Osteocyte (in vitro differentiated cells): ENCODE results near the gene TNP1. TPM values are rescaled to one million over a fixed set of nuclear protein-coding genes. Genes with fewer than 3 reads are reported as not detected.

ENCODE experiments used
- DNase-seq: peaks from one replicate; pipeline ENCODE4 v3.0.0; 2021; ENCODE audit warnings: mixed read lengths; ENCODE audit not compliant: unreplicated experiment; ENCODE audit errors: extremely low spot score
- H3K27ac Mint-ChIP-seq: one replicate; pipeline ENCODE4 v1.8.0; 2021; ENCODE audit warnings: mild to moderate bottlenecking, mixed read lengths; ENCODE audit not compliant: unreplicated experiment
- H3K27me3 Mint-ChIP-seq: one replicate; pipeline ENCODE4 v1.8.0; 2021; ENCODE audit warnings: mixed read lengths; ENCODE audit not compliant: unreplicated experiment
- H3K36me3 Mint-ChIP-seq: one replicate; pipeline ENCODE4 v1.8.0; 2021; ENCODE audit warnings: mixed read lengths; ENCODE audit not compliant: unreplicated experiment
- H3K4me1 Mint-ChIP-seq: one replicate; pipeline ENCODE4 v1.8.0; 2021; ENCODE audit warnings: mixed read lengths; ENCODE audit not compliant: unreplicated experiment
- H3K4me3 Mint-ChIP-seq: one replicate; pipeline ENCODE4 v1.8.0; 2021; ENCODE audit warnings: mild to moderate bottlenecking, moderate library complexity, mixed read lengths; ENCODE audit not compliant: unreplicated experiment
- H3K9me3 Mint-ChIP-seq: one replicate; pipeline ENCODE4 v1.8.0; 2021; ENCODE audit warnings: mixed read lengths; ENCODE audit not compliant: unreplicated experiment
- CTCF ChIP-seq: fragments of 200-600 bp; sonication (generic); IDR thresholded peaks from 2 replicates; pipeline ENCODE4 v1.5.0; 2021; ENCODE audit warnings: antibody characterized with exemption, mild to moderate bottlenecking, moderate library complexity
- total RNA-seq: library from RNA; stranded (reverse); gene quantifications from 2 replicates; pipeline ENCODE4 v1.2.1, GENCODE V29; 2021

TNP1 gene
- total RNA-seq, 1 donor from 2014 or later = not detected

DNA sequence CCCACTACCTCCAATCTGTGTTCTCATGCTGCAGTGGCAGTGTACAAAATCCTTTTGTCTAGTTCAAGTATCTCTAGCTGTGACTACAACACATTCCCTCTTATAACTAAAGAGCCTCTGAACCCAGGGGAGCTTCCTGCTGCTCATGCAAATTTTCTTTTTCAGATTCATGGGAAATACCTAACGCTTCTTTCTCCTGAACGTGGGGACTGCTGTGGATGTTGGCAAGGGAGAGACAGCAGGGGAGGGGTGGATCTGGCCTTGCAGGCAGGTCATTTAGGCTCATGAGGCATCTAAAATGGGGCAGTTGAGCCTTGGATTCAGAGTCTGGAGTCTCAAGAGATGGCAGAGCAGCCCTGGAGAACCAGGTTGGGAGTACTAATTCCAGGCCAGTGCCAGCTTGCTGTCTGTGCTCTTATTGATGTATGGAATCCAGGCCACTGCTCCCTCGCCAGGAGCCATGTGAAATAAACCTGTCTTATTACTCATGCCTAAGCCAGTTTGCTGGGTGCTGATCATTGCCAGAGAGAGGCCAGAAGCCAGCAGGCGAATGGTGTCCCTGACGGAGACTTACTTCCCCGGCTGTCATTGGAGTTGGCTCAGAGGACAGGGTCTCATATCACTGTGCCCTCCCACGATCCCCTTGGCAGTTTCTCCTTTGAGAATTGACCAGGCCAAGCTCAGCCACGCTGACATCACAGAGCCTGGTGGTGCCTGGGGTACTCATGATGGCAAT lies 29.2 kb upstream of the TNP1 start:
- Mint-ChIP-seq H3K27ac (no peak overlapping the region), H3K4me3 (no peak overlapping the region), H3K9me3 (peaks cover 6% of the 10 kb centered on the region), H3K4me1 (no peaks in the 10 kb centered on the region), H3K36me3 (no peaks in the 10 kb centered on the region), H3K27me3 (peaks cover 20% of the 10 kb centered on the region)
- no peak for DNase-seq
- no peak for TF ChIP-seq CTCF

GRCh38 chr2:216888081-216888480 lies 28.2 kb upstream of the TNP1 start:
- Mint-ChIP-seq H3K27me3 (peaks cover 20% of the 10 kb centered on the region), H3K27ac (no peak overlapping the region), H3K36me3 (no peaks in the 10 kb centered on the region), H3K9me3 (peaks cover 6% of the 10 kb centered on the region), H3K4me1 (no peaks in the 10 kb centered on the region), H3K4me3 (no peak overlapping the region)
- no peak for TF ChIP-seq CTCF
- DNase-seq = no peak

GRCh38 chr2:216887138-216887537 lies 27.3 kb upstream of the TNP1 start:
- DNase-seq = no peak
- no peak for TF ChIP-seq CTCF
- Mint-ChIP-seq H3K4me1 (no peaks in the 10 kb centered on the region), H3K27ac (no peak overlapping the region), H3K9me3 (peaks cover 6% of the 10 kb centered on the region), H3K4me3 (no peak overlapping the region), H3K36me3 (no peaks in the 10 kb centered on the region), H3K27me3 (peaks cover 20% of the 10 kb centered on the region)

- DNase-seq = no peak
- H3K27ac Mint-ChIP-seq = no peak overlapping the region
- H3K9me3 Mint-ChIP-seq = peaks cover 4% of the 10 kb centered on the region
- H3K27me3 Mint-ChIP-seq = peaks cover 13% of the 10 kb centered on the region
- no peak for TF ChIP-seq CTCF
- H3K36me3 Mint-ChIP-seq = no peaks in the 10 kb centered on the region
- H3K4me1 Mint-ChIP-seq = peaks cover 7% of the 10 kb centered on the region
- H3K4me3 Mint-ChIP-seq = no peak overlapping the region
These were observed 25.3 kb upstream of the TNP1 start for GRCh38 chr2:216885117-216885553.

GRCh38 chr2:216884347-216884746 lies 24.5 kb upstream of the TNP1 start:
- TF ChIP-seq CTCF = no peak
- H3K4me1 Mint-ChIP-seq = peaks cover 7% of the 10 kb centered on the region
- no peak overlapping the region for H3K4me3 Mint-ChIP-seq
- H3K27me3 Mint-ChIP-seq = peaks cover 13% of the 10 kb centered on the region
- no peak for DNase-seq
- no peak overlapping the region for H3K27ac Mint-ChIP-seq
- no peaks in the 10 kb centered on the region for H3K36me3 Mint-ChIP-seq
- peaks cover 4% of the 10 kb centered on the region for H3K9me3 Mint-ChIP-seq
